Measurements from ENCODE around the gene B3GNT8.
"Not testable (repeated sequence)": the region's sequence is repeated elsewhere in the genome, so short reads cannot be mapped to it uniquely, and the experiment has no call there.

The B3GNT8 gene, protein sequence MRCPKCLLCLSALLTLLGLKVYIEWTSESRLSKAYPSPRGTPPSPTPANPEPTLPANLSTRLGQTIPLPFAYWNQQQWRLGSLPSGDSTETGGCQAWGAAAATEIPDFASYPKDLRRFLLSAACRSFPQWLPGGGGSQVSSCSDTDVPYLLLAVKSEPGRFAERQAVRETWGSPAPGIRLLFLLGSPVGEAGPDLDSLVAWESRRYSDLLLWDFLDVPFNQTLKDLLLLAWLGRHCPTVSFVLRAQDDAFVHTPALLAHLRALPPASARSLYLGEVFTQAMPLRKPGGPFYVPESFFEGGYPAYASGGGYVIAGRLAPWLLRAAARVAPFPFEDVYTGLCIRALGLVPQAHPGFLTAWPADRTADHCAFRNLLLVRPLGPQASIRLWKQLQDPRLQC

DNA sequence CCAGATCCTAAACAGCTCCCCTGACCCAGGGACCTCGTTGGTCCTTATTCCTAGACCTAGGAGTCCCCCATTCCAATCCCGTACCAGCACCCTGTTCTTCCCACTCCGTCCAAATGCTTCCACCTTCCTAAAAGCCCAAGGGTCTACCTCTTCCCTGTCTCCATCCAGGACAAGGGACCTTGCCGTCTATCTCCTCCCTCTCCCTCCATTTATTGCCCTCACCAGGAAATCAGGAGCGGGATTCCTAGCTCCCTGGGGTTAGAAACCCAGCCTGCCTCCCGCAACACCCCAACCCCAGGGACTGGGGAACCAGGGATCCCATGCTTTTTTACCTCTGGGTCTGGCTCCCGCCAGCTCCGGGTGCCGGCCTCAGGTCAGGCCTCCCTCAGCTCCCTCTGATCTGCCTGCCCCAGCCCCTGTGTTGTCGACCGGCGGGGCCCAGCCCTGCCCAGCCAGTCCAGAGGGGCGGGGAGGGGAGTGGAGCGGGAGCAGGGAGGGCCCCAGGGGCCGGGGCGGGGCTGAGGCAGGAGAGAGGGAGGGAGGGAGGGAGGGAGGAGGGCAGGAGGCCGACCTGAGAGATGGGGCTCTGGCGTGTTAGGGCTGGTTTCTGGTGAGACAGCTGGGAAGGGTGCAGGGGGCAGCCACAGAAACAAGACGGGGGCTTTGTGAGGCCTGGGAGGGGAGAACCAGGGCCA lies at the start of gene B3GNT8:
Gene B3GNT8, minus strand, starts transcription at position 423 of the 695 bp plus-strand sequence. CDS start 596 bp downstream, outside the sequence.
- peak within 1 kb of the TSS; percentile 55 to 89 for H3K27ac ChIP-seq
- TF ChIP-seq, protein P1, sequence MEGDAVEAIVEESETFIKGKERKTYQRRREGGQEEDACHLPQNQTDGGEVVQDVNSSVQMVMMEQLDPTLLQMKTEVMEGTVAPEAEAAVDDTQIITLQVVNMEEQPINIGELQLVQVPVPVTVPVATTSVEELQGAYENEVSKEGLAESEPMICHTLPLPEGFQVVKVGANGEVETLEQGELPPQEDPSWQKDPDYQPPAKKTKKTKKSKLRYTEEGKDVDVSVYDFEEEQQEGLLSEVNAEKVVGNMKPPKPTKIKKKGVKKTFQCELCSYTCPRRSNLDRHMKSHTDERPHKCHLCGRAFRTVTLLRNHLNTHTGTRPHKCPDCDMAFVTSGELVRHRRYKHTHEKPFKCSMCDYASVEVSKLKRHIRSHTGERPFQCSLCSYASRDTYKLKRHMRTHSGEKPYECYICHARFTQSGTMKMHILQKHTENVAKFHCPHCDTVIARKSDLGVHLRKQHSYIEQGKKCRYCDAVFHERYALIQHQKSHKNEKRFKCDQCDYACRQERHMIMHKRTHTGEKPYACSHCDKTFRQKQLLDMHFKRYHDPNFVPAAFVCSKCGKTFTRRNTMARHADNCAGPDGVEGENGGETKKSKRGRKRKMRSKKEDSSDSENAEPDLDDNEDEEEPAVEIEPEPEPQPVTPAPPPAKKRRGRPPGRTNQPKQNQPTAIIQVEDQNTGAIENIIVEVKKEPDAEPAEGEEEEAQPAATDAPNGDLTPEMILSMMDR (IDR thresholded peaks at IDR 0.05), result no peak
- peak; percentile 87 for DNase-seq (ENCODE audit: low spot score)
- H3K4me3 ChIP-seq, result peak within 1 kb of the TSS; percentile 71

DNA sequence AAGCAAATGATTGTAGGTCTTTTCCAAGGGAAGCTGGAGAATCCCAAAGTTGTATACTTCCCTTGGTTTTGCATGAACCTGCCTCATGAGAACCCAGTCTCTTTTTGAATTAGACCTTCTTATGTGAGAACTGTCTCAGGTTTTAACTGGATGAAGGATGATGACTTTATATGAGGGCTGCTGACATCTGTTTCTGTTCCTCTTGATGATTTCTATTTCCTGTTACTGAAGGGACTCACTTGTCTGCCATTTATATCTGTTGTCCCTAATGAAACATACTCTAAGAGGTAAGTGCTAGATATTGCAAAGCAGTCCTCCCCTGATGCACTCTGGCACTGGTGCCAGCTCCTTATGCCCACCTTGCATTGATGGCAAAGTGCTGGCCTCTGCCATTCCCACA lies 49.4 kb upstream of the B3GNT8 start:
- Histone ChIP-seq H3K4me3 (no peak overlapping the region), H3K27ac (no peak overlapping the region)
- no peak for DNase-seq (ENCODE audit: low spot score)
- TF ChIP-seq, protein P1 (IDR thresholded peaks at IDR 0.05), result no peak

DNA sequence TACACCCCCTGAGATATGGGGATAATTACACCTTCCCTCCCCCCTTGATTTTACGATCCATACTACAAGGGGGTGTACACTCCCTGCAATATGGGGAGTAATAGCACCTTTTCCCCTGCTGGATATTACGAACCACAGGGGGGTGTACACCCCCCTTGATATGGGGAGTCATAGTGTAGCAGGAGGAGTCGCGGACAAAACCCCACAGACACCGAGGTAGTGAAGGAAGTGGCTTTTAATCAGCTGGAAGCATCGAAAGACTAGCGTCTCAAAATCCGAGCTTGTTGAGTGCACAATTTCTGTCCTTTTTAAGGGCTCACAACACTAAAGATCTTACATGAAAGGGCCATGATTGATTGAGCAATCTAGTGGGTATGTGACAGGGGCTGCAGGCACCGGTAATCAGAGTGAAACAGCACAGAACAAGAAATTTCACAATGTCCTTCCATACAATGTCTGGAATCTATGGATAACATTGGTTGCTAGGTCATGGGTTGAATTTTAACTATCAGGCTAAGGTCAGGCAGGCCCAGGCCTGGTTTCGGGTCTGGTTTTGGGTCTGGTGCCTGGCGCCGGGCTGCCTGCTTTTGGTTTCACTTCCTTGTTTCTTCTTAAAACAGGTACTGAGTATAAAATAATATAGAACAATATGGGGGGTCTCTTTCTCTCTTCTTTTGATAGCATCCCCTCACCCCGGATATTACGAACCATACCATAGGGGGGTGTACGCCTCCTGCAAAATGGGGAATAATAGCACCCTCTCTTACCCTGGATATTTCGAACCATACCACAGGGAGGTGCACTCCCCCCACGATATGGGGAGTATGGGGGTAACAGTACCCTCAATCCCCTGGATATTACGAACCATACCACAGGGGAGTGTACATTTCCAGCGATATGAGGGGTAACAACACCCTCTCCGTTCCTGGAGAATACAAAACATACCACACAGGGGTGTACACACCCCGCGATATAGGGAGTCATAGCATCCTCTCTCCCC lies 36.4 kb upstream of the B3GNT8 start:
- not testable (repeated sequence) for H3K4me3 ChIP-seq; H3K27ac ChIP-seq; DNase-seq (ENCODE audit: low spot score)

DNA sequence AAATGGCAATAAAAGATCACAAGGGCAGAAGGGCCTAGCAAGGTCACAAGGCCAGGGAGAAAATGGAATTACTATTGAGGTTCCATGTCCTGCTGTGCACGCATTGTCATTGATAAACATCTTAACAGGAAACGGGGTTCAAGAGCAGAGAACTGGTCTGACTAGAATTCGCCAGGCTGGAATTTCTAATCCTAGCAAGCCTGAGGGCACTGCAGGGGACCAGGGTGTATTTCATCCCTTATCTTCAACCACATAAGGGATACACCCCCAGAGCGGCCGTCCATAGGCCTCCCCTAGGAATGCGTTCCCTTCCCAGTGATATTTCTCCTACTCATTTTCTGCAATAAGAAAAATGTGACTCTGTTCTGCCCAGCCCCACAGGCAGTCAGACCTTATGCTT lies 35.3 kb upstream of the B3GNT8 start:
- Histone ChIP-seq H3K4me3 (no peak overlapping the region), H3K27ac (no peak overlapping the region)
- TF ChIP-seq, protein P1 (IDR thresholded peaks at IDR 0.05), result no peak
- no peak for DNase-seq (ENCODE audit: low spot score)

DNA sequence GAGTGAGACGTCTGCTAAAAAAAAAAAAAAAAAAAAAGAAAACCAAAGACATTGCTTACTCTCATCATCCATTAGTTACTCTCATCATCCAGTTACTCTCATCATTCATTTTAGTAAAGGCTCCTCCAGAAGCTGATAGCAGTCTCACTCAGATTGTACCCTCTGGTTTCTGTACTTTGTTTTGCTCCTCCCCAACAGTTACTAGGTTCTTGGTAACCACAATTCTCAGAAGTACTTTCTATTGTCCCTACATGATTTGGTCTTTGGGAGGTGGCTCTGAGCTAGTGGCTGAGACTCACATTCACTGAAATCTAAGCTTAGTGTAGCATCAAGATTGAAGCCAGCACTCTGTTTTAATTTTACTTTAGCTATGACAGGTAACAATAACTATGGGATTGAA lies 30.1 kb upstream of the B3GNT8 start:
- no peak overlapping the region for H3K4me3 ChIP-seq
- DNase-seq (ENCODE audit: low spot score), result no peak
- TF ChIP-seq, protein P1 (IDR thresholded peaks at IDR 0.05), result no peak
- H3K27ac ChIP-seq, result no peak overlapping the region

DNA sequence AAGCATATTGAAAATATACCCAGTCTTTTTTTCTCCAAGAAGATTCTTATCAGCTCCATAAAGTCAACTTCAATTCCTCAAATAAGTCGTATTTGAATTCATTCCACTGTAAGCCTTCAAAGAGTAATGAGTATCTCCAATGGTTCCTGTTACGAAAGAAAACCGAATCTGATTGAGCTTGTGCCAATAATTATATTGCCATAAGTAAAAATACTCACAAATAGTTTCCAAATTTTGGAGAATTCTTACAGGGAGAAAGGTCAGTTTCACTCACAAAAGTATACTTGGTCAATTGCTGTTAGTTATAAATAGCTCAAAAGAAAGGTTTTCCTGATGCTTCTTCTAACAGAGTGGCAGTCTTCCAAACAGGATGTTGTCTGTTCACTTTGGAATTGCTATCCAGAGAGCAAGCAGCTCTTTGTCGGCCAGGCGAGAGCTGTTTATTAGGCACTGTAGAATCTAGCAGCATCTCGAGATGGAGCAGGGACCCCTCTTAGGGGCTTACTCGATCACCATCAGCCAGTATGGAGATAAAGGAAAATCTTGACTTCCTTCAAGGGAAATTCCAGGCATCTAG lies 29.3 kb upstream of the B3GNT8 start:
- H3K4me3 ChIP-seq, result no peak overlapping the region
- TF ChIP-seq, protein P1 (IDR thresholded peaks at IDR 0.05), result no peak
- H3K27ac ChIP-seq, result no peak overlapping the region
- DNase-seq (ENCODE audit: low spot score), result no peak

Measured in coronary artery (tissue), 2 donors.